ENCODE results near the gene RNF43. TPM values are rescaled to one million over a fixed set of nuclear protein-coding genes. Genes with fewer than 3 reads are reported as not detected.

Gene RNF43
- total and polyA plus RNA-seq, 2 of the 13 experiments (the other 11 are each of a cell fraction or from before 2014, with no cell fraction given) = 31.0 to 53.4 TPM

DNA sequence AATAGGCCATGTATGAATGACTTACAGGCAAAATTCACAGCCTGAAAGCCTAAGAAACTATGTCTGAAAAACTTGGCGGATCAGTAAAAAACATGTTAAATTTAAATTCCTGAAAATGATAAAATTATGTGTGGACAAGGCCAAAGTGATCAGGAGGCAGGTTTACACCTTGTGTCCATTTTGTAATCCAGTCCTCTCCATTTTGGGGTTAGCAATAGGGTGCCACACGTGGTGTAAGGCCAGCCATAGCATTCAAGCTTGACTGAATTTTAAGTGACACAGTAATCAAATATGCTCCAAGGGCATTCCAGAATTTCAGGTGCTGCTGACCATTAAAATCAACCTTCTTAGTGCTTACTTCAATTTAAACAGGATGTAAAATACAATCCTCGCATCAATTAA, 2.7 kb downstream of the RNF43 start (continued):
- TF ChIP-seq, protein P1, sequence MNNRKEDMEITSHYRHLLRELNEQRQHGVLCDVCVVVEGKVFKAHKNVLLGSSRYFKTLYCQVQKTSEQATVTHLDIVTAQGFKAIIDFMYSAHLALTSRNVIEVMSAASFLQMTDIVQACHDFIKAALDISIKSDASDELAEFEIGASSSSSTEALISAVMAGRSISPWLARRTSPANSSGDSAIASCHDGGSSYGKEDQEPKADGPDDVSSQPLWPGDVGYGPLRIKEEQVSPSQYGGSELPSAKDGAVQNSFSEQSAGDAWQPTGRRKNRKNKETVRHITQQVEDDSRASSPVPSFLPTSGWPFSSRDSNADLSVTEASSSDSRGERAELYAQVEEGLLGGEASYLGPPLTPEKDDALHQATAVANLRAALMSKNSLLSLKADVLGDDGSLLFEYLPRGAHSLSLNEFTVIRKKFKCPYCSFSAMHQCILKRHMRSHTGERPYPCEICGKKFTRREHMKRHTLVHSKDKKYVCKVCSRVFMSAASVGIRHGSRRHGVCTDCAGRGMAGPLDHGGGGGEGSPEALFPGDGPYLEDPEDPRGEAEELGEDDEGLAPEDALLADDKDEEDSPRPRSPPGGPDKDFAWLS (CRISPR knock-in tag; IDR thresholded peaks at IDR 0.05; ENCODE audit: borderline replicate concordance) = no peak
- TF ChIP-seq ZNF251 (CRISPR knock-in tag; IDR thresholded peaks at IDR 0.05) = no peak
- TF ChIP-seq FOSL2 (CRISPR knock-in tag; IDR thresholded peaks at IDR 0.05) = peak; percentile 58
- TF ChIP-seq ZNF383 (CRISPR knock-in tag; IDR thresholded peaks at IDR 0.05; ENCODE audit: borderline replicate concordance) = no peak
- TF ChIP-seq, protein P2, sequence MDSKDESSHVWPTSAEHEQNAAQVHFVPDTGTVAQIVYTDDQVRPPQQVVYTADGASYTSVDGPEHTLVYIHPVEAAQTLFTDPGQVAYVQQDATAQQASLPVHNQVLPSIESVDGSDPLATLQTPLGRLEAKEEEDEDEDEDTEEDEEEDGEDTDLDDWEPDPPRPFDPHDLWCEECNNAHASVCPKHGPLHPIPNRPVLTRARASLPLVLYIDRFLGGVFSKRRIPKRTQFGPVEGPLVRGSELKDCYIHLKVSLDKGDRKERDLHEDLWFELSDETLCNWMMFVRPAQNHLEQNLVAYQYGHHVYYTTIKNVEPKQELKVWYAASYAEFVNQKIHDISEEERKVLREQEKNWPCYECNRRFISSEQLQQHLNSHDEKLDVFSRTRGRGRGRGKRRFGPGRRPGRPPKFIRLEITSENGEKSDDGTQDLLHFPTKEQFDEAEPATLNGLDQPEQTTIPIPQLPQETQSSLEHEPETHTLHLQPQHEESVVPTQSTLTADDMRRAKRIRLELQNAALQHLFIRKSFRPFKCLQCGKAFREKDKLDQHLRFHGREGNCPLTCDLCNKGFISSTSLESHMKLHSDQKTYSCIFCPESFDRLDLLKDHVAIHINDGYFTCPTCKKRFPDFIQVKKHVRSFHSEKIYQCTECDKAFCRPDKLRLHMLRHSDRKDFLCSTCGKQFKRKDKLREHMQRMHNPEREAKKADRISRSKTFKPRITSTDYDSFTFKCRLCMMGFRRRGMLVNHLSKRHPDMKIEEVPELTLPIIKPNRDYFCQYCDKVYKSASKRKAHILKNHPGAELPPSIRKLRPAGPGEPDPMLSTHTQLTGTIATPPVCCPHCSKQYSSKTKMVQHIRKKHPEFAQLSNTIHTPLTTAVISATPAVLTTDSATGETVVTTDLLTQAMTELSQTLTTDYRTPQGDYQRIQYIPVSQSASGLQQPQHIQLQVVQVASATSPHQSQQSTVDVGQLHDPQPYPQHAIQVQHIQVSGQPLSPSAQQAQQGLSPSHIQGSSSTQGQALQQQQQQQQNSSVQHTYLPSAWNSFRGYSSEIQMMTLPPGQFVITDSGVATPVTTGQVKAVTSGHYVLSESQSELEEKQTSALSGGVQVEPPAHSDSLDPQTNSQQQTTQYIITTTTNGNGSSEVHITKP (CRISPR knock-in tag; IDR thresholded peaks at IDR 0.05; ENCODE audit: low read depth) = no peak
- no peak for TF ChIP-seq PHF21A (CRISPR knock-in tag; IDR thresholded peaks at IDR 0.05)
- TF ChIP-seq, protein P3, sequence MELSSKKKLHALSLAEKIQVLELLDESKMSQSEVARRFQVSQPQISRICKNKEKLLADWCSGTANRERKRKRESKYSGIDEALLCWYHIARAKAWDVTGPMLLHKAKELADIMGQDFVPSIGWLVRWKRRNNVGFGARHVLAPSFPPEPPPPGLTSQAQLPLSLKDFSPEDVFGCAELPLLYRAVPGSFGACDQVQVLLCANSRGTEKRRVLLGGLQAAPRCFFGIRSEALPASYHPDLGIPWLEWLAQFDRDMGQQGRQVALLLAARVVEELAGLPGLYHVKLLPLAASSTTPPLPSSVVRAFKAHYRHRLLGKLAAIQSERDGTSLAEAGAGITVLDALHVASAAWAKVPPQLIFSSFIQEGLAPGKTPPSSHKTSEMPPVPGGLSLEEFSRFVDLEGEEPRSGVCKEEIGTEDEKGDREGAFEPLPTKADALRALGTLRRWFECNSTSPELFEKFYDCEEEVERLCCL (CRISPR knock-in tag; IDR thresholded peaks at IDR 0.05; ENCODE audit: borderline replicate concordance) = no peak
- no peak for TF ChIP-seq ZBTB20 (CRISPR knock-in tag; IDR thresholded peaks at IDR 0.05; ENCODE audit: borderline replicate concordance, low read depth)
- no peak for TF ChIP-seq SALL1 (CRISPR knock-in tag; IDR thresholded peaks at IDR 0.05)
- TF ChIP-seq ZNF567 (CRISPR knock-in tag; IDR thresholded peaks at IDR 0.05; ENCODE audit: borderline replicate concordance) = no peak
- TF ChIP-seq, protein P4, sequence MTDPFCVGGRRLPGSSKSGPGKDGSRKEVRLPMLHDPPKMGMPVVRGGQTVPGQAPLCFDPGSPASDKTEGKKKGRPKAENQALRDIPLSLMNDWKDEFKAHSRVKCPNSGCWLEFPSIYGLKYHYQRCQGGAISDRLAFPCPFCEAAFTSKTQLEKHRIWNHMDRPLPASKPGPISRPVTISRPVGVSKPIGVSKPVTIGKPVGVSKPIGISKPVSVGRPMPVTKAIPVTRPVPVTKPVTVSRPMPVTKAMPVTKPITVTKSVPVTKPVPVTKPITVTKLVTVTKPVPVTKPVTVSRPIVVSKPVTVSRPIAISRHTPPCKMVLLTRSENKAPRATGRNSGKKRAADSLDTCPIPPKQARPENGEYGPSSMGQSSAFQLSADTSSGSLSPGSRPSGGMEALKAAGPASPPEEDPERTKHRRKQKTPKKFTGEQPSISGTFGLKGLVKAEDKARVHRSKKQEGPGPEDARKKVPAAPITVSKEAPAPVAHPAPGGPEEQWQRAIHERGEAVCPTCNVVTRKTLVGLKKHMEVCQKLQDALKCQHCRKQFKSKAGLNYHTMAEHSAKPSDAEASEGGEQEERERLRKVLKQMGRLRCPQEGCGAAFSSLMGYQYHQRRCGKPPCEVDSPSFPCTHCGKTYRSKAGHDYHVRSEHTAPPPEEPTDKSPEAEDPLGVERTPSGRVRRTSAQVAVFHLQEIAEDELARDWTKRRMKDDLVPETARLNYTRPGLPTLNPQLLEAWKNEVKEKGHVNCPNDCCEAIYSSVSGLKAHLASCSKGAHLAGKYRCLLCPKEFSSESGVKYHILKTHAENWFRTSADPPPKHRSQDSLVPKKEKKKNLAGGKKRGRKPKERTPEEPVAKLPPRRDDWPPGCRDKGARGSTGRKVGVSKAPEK (CRISPR knock-in tag; IDR thresholded peaks at IDR 0.05; ENCODE audit: borderline replicate concordance) = no peak
- TF ChIP-seq, protein P5, sequence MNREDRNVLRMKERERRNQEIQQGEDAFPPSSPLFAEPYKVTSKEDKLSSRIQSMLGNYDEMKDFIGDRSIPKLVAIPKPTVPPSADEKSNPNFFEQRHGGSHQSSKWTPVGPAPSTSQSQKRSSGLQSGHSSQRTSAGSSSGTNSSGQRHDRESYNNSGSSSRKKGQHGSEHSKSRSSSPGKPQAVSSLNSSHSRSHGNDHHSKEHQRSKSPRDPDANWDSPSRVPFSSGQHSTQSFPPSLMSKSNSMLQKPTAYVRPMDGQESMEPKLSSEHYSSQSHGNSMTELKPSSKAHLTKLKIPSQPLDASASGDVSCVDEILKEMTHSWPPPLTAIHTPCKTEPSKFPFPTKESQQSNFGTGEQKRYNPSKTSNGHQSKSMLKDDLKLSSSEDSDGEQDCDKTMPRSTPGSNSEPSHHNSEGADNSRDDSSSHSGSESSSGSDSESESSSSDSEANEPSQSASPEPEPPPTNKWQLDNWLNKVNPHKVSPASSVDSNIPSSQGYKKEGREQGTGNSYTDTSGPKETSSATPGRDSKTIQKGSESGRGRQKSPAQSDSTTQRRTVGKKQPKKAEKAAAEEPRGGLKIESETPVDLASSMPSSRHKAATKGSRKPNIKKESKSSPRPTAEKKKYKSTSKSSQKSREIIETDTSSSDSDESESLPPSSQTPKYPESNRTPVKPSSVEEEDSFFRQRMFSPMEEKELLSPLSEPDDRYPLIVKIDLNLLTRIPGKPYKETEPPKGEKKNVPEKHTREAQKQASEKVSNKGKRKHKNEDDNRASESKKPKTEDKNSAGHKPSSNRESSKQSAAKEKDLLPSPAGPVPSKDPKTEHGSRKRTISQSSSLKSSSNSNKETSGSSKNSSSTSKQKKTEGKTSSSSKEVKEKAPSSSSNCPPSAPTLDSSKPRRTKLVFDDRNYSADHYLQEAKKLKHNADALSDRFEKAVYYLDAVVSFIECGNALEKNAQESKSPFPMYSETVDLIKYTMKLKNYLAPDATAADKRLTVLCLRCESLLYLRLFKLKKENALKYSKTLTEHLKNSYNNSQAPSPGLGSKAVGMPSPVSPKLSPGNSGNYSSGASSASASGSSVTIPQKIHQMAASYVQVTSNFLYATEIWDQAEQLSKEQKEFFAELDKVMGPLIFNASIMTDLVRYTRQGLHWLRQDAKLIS (CRISPR knock-in tag; IDR thresholded peaks at IDR 0.05) = peak; percentile 96
- TF ChIP-seq IRF2 (CRISPR knock-in tag; IDR thresholded peaks at IDR 0.05) = peak; percentile 33
- TF ChIP-seq, protein P6, sequence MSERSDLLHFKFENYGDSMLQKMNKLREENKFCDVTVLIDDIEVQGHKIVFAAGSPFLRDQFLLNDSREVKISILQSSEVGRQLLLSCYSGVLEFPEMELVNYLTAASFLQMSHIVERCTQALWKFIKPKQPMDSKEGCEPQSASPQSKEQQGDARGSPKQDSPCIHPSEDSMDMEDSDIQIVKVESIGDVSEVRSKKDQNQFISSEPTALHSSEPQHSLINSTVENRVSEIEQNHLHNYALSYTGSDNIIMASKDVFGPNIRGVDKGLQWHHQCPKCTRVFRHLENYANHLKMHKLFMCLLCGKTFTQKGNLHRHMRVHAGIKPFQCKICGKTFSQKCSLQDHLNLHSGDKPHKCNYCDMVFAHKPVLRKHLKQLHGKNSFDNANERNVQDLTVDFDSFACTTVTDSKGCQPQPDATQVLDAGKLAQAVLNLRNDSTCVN (CRISPR knock-in tag; IDR thresholded peaks at IDR 0.05; ENCODE audit: borderline replicate concordance) = 0 out of 2 replicates have a peak, but pooled peaks have one; percentile 23
